Right hindlimb (tissue), 1 donor: Measurements from ENCODE around the gene ACSL1.
"Not testable (repeated sequence)": the region's sequence is repeated elsewhere in the genome, so short reads cannot be mapped to it uniquely, and the experiment has no call there.

Experiments
- DNase-seq: peaks from one replicate; pipeline ENCODE4 v3.0.0-alpha.2; 2018

The ACSL1 gene

GRCh38 chr4:184784628-184785257 is 41.0 kb downstream of the ACSL1 start:
- DNase-seq = no peak

- no peak for DNase-seq
Observed at GRCh38 chr4:184782731-184783373, 42.9 kb downstream of the ACSL1 start.

GRCh38 chr4:184779160-184779559 is 46.6 kb downstream of the ACSL1 start:
- not testable (repeated sequence) for DNase-seq

- DNase-seq = no peak
Observed at GRCh38 chr4:184778325-184778724, 47.4 kb downstream of the ACSL1 start.

- no peak for DNase-seq
Observed at GRCh38 chr4:184776821-184777220, 48.9 kb downstream of the ACSL1 start.

GRCh38 chr4:184775854-184776555 is 49.8 kb downstream of the ACSL1 start:
- no peak for DNase-seq

- no peak for DNase-seq
Observed at GRCh38 chr4:184774152-184774551, 51.6 kb downstream of the ACSL1 start.

- DNase-seq = no peak
Observed at GRCh38 chr4:184771416-184771815, 54.4 kb downstream of the ACSL1 start.

GRCh38 chr4:184769141-184769765 is 56.5 kb downstream of the ACSL1 start:
- DNase-seq = no peak

GRCh38 chr4:184768296-184768695 is 57.5 kb downstream of the ACSL1 start:
- no peak for DNase-seq

- no peak for DNase-seq
Observed at GRCh38 chr4:184766446-184766845, 59.3 kb downstream of the ACSL1 start.

GRCh38 chr4:184765473-184766340 is 60.1 kb downstream of the ACSL1 start:
- DNase-seq = no peak

GRCh38 chr4:184764601-184765000 is 61.2 kb downstream of the ACSL1 start:
- no peak for DNase-seq

GRCh38 chr4:184763150-184763780 is 62.5 kb downstream of the ACSL1 start:
- peak; percentile 87 for DNase-seq

GRCh38 chr4:184762100-184762499 is 63.7 kb downstream of the ACSL1 start:
- no peak for DNase-seq

- no peak for DNase-seq
Observed at GRCh38 chr4:184760681-184761080, 65.1 kb downstream of the ACSL1 start.

GRCh38 chr4:184757810-184758209 is 68.0 kb downstream of the ACSL1 start:
- no peak for DNase-seq

GRCh38 chr4:184756399-184756798 is 69.4 kb downstream of the ACSL1 start:
- DNase-seq = no peak

- no peak for DNase-seq
Observed at GRCh38 chr4:184755278-184755677, 70.5 kb downstream of the ACSL1 start.

GRCh38 chr4:184752496-184753275 is 73.1 kb downstream of the ACSL1 start:
- no peak for DNase-seq

GRCh38 chr4:184751585-184751956 is 74.2 kb downstream of the ACSL1 start:
- DNase-seq = no peak
